ENCODE data around the gene NAA11.

- TF ChIP-seq CTCF (IDR thresholded peaks at IDR 0.05) = no peak
- no peak for TF ChIP-seq EP300 (IDR thresholded peaks at IDR 0.05)
Measured at GRCh38 chr4:79308137-79308536, 17.7 kb downstream of the NAA11 start.
